GM12874 (cell line): ENCODE data around the gene ZMYND8.

ENCODE experiments used
- CTCF ChIP-seq: IDR thresholded peaks from 2 replicates; pipeline ENCODE4 v1.5.1; 2011; ENCODE audit warnings: low read depth, mild to moderate bottlenecking, control low read depth, low read length, moderate library complexity; ENCODE audit not compliant: insufficient read depth

Gene ZMYND8

GRCh38 chr20:47172579-47172978 lies 183.9 kb downstream of the ZMYND8 start:
- TF ChIP-seq CTCF: no peak

GRCh38 chr20:47167846-47168245 lies 188.7 kb downstream of the ZMYND8 start:
- no peak for TF ChIP-seq CTCF

GRCh38 chr20:47165376-47165865 lies 191.1 kb downstream of the ZMYND8 start:
- no peak for TF ChIP-seq CTCF

- no peak for TF ChIP-seq CTCF
Observed at GRCh38 chr20:47164140-47164539, 192.4 kb downstream of the ZMYND8 start.

GRCh38 chr20:47161411-47161810 lies 195.1 kb downstream of the ZMYND8 start:
- no peak for TF ChIP-seq CTCF

GRCh38 chr20:47160992-47161391 lies 195.5 kb downstream of the ZMYND8 start:
- TF ChIP-seq CTCF: no peak

GRCh38 chr20:47160240-47160639 lies 196.3 kb downstream of the ZMYND8 start:
- no peak for TF ChIP-seq CTCF
